CD4-positive, alpha-beta T cell treated with Interleukin-2 at 100 ng/mL for 4 hours (primary cell): ENCODE data around the gene GRM5.

ENCODE experiments used
- DNase-seq: peaks from one replicate; pipeline ENCODE4 v3.0.0-alpha.2; 2020; ENCODE audit warnings: low spot score

The GRM5 gene

DNA sequence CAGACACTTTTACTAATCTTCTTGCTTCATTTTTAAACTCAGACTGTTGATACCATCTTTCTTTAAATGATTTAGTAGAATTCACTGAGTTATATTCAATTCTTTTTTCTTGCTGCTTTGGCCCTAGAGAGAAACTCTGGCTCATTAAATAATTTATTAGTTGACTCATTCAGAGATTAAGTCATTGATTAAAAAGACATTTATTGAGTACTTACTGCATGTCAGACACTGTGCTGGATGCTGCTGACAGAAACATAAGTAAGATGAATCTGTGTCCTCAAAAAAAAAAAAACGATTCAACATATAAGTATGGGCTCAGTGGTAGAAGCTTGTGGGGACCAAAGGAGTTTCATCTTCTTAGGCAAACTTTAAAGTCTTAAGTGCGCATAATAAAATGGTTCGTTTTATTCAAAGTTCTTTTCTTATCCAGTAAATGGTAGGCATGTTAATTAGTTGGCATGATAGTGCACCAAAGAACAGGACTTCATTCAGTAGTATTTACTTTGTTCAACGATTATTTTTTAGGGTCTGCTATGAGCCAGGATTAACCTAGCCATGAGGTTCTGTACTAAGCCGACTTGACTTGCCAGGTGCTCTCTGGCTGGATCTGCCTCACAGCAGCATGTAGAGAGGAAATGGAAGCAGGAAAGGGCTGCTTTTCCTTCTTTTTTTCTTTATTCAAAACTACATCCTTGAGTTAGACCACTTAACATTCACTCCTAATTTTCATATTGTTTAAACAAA, 447.3 kb downstream of the GRM5 start:
- DNase-seq: no peak

DNA sequence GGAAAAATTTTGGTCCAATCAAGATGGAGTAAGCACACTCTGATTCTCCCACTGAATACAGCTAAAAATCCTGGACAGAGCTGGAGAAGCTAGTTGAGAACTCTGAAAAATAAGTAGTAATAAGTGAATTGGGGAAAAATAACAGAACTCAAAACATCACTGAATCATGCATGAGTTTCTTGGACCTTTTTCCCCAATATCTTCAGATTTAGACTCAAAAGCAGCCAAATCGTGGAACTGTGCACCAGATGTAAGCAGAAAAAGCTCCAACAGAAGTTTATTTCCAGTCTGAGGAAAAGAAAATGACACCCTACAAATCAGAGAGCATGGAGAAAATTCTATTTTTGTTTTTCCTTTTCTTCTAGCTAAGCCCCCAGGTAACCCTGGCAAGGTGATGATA, 448.6 kb downstream of the GRM5 start:
- no peak for DNase-seq

DNA sequence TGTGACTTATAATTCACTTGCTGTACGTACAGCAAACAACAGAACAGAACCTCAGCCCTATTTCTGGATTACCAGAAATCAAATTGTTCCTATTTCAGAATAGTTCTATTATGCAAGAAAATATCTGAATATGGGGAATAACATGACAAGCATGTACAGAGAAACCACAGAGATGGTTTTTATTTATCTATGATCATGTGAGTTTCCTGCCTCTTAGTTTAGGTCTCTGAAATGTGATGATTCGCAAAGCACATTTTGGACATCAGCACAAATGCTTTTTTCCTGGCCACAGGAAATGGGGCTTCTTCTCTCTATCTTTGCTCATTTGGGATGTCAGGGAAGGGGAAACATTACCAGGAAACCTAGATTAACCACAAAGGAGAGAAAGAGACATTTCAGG, 461.5 kb downstream of the GRM5 start:
- DNase-seq: no peak

- DNase-seq: no peak
Measured at GRCh38 chr11:88603091-88603867, 462.5 kb downstream of the GRM5 start.

DNA sequence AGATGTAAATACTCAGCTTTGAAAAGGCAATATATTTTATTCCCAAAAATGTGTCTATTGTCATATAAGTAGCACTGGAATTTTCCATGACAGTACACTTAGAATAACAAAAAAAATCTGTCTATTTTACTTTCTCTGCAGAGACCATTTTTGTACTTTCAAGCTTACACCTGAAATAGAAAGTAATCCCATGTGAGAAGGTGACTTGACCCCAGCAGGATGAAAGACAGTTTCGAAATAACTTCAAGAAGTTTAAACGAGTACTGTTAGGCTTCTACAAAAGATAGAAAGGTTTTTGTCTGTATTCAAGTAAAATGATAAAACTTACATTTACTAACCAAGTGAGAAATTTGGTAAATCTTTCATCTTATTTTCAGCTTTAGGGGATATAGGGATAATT, 468.4 kb downstream of the GRM5 start:
- DNase-seq: no peak

GRCh38 chr11:88596786-88597185, 469.0 kb downstream of the GRM5 start:
- no peak for DNase-seq

GRCh38 chr11:88594274-88594950, 471.4 kb downstream of the GRM5 start:
- no peak for DNase-seq

DNA sequence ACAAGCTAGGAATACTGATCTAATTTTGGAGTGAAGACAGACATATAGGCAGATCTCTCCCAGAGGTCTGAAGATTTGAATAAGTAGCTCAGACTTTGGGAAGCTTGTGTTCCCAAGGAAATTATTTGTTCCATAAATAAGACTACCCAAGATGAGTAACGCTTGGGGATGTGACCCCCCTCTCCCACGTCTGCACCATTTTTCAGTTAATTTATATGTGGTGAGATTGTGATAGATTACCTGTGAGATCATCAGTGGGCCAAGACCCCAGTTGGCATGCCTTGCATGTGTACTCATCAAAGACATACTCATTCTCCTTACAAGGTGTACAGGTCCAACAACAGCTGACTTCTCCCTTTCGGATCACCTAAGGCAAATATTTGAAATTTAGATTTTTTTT, 475.4 kb downstream of the GRM5 start:
- DNase-seq: no peak

GRCh38 chr11:88583251-88583650, 482.5 kb downstream of the GRM5 start:
- no peak for DNase-seq

DNA sequence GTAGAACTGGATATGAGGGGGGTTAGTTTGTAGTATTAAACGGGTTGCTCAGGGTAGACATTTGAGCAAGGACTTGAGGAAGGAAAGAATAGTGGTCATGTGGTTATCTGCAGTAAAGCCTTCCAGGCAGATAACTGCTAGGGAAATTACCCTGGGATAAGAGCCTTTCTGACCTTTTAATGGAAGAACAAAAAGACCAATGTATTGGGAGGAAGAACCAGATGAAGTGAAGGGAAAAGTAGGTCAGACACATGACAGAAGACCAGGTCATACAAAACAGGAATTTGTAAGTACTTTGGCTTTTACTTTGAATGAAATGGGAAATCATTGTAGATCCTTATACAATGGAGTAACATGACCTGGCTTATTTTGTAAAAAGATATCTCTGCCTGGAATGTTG, 486.3 kb downstream of the GRM5 start:
- DNase-seq: no peak

- no peak for DNase-seq
Measured at GRCh38 chr11:88576741-88577140, 489.0 kb downstream of the GRM5 start.

DNA sequence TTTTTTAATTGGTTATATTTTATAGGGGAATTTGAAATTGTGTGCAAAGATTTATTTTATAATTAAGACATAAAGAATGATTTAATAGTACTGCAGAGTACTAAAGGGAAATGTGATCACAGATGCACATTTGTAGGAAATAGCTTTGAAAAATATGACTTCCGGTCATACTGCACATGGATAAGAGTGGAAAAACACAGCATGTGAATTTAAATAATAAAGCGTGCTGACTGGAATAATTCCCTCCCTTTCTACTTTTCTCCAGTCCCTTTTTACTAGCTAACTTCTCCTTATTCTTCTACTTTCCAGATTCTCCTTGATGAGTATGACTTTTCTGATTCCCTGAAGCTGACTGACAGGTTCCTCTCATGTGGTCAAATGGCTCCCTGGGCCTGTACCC, 489.9 kb downstream of the GRM5 start:
- no peak for DNase-seq

DNA sequence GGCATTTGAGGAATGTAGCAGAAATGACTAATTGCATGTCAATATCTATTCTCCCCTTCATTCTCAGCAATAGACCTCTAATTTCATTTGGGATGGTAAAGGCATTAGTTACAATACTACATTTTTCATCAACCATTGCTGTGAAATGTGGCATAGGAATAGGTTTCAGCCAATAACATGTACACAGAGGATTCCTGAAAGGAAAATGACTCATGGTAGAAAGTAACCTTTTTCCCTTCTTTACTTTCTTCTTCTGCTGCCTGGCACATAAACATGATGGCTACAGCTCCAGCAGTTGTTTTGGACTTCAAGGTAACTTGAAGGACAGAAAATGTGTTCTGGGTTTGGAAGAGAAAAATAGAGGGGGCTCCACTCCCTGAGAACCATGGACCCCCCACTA, 496.4 kb downstream of the GRM5 start:
- DNase-seq: no peak

GRCh38 chr11:88555829-88556202, 510.0 kb downstream of the GRM5 start:
- DNase-seq: no peak

DNA sequence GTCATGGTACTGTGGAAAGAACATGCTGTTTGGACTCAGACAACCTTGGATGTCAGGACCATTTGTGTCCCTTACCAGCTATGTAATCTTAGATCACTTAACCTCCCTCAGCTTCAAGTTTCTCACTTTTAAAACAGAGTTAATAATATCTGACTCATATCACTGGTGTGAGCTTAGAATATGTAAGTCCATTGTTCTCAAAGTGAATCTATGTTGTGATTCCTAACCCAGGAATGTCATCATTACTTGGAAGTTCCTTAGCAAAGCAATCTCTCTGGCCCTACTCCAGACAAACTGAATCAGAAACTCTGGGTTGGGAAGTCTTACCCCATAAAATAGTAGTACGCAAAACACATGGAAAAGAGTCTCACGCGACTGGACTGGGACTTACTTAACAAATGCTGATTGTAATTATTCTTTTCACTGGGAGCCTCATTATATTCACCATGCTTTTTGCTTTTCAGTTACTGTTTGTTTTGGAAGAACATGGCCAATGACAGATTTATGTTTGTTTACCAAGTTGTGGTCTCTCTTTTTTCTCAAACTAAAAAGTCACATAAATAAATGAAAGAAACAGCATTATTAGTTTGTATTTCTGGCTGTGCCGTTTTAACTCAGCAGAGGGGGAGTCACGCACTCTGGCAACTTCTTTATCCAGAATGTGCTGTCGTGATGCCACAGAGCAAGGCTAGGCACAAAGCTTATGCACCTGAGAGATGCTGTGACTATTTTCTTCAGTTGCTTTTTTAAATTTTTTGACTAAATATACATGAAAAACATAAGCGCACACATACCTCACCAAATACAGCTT, 510.6 kb downstream of the GRM5 start:
- DNase-seq: no peak

GRCh38 chr11:88553204-88553603, 512.6 kb downstream of the GRM5 start:
- no peak for DNase-seq

- DNase-seq: peak; percentile 26
Measured at GRCh38 chr11:88552379-88553062, 513.3 kb downstream of the GRM5 start.

GRCh38 chr11:88544656-88545280, 521.0 kb downstream of the GRM5 start:
- no peak for DNase-seq

DNA sequence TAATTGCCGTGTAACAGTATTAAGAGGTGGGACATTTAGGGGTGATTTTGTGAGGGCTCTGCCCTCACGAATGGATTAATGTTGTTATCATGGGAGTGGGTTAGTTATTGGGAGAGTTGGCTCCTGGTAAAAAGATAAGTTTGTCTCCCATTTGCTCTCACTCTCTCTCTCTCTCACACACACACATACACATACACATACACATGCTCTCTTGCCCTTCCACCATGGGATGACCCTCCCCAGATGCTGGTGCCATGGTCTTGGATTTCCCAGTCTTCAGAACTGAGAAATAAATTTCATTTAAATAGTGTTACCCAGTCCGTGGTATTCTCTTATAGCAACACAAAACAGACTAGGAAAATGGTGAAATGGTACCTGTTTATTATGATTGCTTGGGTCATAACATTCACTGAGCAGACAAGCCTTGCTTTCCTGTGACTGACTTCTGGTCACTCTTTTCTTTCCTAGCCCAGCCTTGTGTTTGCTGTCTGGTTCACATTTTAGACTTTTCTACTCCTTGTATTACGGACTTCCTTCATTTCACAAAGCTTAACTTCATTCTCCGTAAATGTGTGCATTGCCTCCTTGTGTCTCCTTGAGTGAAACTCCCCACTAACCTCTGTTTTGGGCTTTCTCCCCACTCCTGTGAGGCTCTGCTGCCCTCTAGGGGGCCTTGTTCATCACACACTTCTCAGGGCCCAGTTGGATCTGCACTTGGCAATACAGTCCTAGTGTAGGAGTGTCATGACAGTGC, 521.7 kb downstream of the GRM5 start:
- DNase-seq: peak; percentile 79

GRCh38 chr11:88541006-88541405, 524.8 kb downstream of the GRM5 start:
- no peak for DNase-seq
